NK-92 (cell line): ENCODE measurements around the gene GNLY.

ENCODE experiments used
- DNase-seq: peaks from one replicate; lab custom pipeline; 2025; ENCODE audit not compliant: unreplicated experiment; lab: John Stamatoyannopoulos, UW

GNLY gene

DNA sequence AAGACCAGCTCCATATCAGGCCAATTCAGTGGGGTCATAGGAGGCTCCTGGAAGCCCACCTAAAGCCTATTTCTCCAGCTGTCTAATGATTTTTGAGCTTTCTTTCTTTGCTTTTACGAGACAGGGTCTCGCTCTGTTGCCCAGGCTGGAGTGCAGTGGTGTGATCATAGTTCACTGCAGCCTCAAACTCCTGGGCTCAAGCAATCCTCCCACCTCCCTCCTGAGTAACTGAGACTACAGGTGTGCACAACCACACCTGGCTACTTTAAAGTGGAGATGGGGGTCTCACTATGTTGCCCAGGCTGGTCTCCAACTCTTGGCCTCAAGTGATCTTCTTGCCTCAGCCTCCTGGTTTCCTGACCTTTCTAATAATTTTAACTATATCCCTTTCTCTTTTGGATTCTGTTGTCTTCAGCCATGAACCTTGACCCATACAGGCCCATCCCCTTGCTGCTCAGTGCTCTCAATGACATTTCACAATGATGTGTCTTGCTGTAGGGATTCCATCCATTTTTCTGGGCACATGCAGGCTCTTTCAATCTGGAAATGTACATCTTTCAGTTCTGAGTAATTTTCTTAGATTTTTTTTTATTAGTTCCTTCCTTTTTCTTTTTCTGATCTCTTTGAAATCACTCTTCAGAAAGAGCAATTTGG is 29.7 kb downstream of the GNLY start:
- DNase-seq = no peak

DNA sequence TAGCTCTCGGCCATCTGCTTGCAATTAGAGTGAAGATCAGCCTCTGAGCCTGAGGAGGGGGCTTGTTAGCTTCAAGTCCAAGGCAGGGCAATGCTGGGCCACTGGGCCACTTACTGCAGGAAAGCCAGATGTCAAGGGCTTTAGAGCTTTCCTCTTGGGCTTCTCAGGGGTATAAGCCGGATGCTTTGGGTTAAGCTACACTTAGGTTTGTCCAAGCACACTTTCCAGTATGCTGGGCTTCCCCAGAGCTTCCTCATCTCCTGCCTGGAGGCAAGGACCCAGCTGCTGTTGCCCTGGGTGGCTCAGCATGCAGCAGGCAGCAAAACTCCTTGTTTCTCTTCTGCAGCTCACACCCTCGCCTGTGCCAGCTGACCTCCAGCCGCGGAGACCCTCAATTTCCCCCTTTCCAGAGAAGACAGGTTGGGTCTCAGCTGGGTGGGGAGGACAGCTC is 30.6 kb downstream of the GNLY start:
- no peak for DNase-seq

DNA sequence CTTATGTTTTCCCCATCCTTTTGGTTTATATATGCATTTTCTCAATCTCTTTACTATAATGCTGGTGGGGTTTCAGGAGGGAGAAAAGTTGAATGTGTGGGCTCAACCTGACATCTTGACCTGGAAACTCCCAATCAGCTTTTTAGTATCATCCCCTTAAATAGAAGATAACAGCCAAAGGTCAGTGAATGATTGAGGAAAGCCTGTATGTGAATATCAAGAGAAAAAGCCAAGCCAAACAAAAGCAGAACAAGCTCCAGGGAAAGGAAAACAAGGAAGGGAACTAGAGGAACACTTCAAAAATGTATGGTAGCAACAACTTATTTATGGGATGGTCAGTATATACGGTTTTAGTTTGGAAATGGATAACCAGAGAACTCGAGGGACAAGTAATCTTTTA is 31.3 kb downstream of the GNLY start:
- DNase-seq = no peak

- DNase-seq = no peak
These were observed 33.6 kb downstream of the GNLY start for GRCh38 chr2:85727798-85728197.

GRCh38 chr2:85728342-85728741 is 34.2 kb downstream of the GNLY start:
- DNase-seq = no peak

DNA sequence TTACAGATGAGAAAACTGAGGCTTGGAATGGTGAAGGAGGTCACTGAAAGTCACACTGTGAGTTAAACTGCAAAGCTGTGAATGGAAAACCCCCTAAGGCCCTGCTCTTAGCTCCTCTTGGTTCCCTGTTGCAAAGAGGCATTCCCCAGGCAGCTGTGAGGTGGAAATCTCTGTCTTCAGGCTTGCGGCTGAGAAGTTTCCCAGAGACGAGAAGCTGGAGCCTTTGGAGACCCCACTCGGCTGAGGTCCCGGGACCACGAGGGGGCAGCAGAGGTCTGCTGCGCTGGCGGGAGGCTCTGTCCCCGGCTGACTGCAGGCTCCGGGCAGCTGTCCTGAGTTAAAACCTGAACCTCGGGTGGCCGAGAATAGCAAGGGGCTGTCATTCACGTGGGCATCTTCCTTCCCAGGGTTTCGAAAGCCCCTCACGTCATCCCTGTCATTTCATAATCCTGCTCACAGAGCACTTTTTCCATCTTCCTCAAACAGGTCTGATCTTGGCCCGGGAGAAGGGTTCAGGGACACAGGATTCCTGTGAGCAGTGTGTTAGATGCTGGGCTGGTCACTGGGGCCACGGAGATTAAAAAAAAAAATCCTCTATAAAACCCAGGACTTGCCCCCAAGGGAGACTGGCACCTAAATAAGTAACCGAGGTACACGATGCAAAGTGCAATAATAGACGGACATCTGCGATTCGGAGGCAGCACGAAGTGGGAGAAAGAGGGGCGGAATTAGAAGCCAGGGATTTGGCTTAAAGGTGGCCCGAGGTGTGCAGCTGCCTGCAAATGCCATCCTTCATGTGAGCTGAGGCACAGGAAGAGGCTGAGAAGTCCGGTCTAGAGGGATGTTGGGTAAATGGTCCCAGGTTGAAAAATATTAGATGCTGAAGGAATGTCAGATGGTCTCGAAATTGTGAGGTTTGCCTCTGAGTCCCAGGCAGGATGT is 35.0 kb downstream of the GNLY start:
- no peak for DNase-seq

GRCh38 chr2:85729825-85730510 is 35.8 kb downstream of the GNLY start:
- no peak for DNase-seq

DNA sequence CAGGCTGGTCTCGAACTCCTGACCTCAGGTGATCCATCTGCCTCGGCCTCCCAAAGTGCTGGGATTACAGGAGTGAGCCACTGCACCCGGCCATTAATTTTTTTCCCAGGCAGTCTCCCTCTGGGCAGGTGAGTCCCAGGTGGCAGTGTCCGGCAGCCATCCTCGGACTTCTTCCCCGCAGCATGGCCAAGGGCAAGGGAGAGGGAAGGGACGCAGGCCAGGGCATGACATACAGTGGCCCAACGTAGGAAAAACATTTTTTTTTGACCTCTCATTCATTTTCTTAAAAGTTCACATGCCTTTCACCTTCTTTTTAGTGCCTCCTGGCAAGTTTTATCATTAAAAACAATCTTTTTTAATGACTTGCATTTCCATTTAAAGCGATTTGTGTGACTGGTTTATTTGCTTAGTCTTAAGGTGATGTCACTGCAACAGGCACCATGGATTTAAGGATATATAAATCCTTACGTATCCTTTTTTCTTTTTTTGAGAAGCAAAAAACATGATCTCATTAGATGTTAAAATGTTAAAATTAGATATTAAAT is 36.6 kb downstream of the GNLY start:
- no peak for DNase-seq

GRCh38 chr2:85731606-85732005 is 37.4 kb downstream of the GNLY start:
- no peak for DNase-seq

DNA sequence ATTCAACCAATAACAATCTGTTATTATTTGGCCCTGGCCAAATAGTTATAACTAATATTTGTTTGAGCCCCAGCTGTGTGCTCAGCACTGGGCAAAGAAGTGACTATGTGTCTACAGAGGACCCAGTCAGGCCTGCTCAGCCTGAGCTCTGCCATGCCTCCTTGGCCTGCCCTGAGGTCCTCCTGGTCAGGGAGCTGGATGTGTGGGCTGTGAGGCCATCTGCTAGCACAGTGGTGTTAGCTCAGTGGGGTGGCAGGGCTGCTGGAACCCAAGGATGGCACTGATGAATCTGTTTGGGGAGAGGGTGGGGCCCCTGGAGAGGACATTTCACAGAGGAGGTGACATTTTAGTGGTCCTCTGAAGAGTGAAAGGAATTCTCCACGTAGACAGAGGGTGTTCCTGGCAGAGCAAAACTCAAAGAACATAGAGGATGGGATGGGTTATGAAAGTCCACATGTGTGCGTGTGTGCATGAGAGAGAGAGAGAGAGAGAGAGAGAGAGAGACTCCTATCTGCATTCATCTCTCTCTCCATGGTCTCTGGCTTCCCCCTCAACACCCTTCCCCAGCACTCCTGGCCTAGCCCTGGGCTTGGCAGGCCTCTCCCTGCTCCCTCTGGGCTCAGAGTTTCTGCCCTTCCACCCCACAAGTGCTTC is 38.4 kb downstream of the GNLY start:
- no peak for DNase-seq

DNA sequence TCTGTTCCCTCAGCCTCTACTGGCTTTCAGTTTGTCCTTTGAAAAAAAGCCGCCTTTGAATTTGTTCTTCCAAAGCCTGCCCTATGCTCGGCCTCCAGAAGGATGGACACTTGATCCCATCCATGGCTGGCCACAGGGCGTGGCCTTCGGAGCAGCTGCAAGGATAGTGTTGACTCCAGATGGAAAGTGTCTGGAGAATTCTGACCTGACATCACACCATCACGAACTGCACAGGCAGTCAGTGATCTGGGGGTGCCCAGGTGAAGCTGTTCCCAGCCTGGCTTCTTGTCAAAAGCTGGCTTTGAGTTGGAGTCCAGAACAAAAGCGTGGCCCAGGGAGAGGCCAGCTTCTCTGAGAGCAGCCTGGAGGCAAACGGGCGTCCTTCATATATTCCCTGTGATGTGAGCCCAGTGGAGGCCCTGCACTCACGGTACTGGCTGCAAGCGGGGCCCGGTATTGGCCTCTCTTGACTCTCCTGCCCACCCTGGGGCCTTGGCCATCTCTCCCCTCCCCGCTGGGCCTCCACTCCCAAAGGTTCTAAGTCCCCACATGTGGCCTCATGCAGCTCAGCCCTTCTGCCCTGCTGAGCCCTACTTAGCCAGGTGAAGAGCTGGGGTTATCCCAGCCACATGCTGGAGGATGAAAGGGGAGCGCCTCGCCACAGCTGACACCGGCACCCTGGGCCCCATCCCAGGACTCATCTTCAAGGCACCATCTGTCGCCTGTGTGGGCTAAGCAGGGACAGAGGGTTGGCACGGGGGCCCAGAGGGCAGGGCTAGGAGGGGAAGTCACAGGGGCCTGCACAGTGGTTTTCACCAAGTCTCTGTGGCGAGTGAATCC is 39.2 kb downstream of the GNLY start:
- DNase-seq = no peak

GRCh38 chr2:85734015-85734414 is 39.9 kb downstream of the GNLY start:
- DNase-seq = no peak

GRCh38 chr2:85734942-85735608 is 40.9 kb downstream of the GNLY start:
- DNase-seq = no peak

- no peak for DNase-seq
These were observed 41.5 kb downstream of the GNLY start for GRCh38 chr2:85735691-85736090.

GRCh38 chr2:85736456-85737355 is 42.5 kb downstream of the GNLY start:
- DNase-seq = no peak

DNA sequence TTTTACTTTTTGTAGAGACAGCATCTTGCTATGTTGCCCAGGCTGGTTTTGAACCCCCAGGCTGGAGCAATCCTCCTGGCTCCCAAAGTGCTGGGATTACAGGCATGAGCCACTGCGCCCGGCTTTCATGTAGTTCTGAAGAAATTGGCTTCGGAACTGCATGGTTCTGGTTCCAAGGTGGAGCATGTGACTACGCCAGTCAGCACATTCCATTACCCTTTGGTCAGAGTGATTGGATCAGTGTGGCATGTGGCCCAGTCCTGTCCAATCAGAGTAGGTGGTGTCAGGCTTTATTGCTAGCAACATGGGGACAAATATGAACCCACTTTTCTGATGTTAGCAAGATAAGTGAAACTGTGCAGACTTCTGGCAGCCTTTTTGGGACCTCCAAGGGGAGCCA is 43.3 kb downstream of the GNLY start:
- no peak for DNase-seq

- no peak for DNase-seq
These were observed 43.8 kb downstream of the GNLY start for GRCh38 chr2:85737961-85738360.

DNA sequence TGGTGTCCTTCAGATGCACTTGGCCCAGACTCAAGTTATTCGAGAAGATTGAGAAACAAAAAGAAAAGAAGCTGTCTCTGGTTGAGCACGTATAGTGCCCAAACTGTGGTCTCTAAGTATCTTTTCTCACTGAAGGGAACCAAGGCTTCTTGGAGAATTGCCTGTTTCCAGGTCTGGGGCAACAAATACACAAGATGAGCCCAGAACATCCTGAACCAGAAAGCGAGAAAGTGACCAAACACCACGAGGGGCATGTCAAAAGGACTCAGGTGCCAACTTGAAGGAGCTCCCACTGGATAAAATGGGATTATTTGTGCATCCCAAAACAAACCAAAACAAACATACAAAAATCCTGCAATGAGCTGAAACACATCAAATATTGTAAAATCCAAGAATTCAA is 46.0 kb downstream of the GNLY start:
- no peak for DNase-seq
